HepG2 (cell line): ENCODE results near the gene TEAD4. TPM values are rescaled to one million over a fixed set of nuclear protein-coding genes. Genes with fewer than 3 reads are reported as not detected.

Experiments
- ARID5B ChIP-seq: IDR thresholded peaks from 2 replicates; pipeline ENCODE4 v1.4.0; 2020; ENCODE audit warnings: mild to moderate bottlenecking, missing genetic modification reagents
- CREM ChIP-seq, 2 experiments: sonication (generic) in 1 of 2; formaldehyde crosslinking in 1 of 2; IDR thresholded peaks; 2 replicates each; pipeline versions ENCODE4 v1.4.0 to v1.6.1; 2016 to 2020; ENCODE audit warnings: antibody characterized with exemption in 1 of 2, mild to moderate bottlenecking in 1 of 2, missing genetic modification reagents in 1 of 2
- IRX3 ChIP-seq: sonication (generic); formaldehyde crosslinking; IDR thresholded peaks from 2 replicates; pipeline ENCODE4 v1.8.1; 2023; ENCODE audit warnings: mild to moderate bottlenecking, low read depth, missing genetic modification reagents, borderline replicate concordance
- MTA1 ChIP-seq: sonication (generic); formaldehyde crosslinking; IDR thresholded peaks from 2 replicates; pipeline ENCODE4 v1.4.0; 2020; ENCODE audit warnings: missing genetic modification reagents, mild to moderate bottlenecking, borderline replicate concordance
- PBX2 ChIP-seq: IDR thresholded peaks from 2 replicates; pipeline ENCODE4 v1.6.1; 2016; ENCODE audit warnings: control low read depth
- TSC22D2 ChIP-seq: sonication (generic); formaldehyde crosslinking; IDR thresholded peaks from 2 replicates; pipeline ENCODE4 v1.5.1; 2020; ENCODE audit warnings: missing genetic modification reagents, mild to moderate bottlenecking, borderline replicate concordance
- ZBTB2 ChIP-seq: sonication (generic); formaldehyde crosslinking; IDR thresholded peaks from 2 replicates; pipeline ENCODE4 v1.8.0; 2022; ENCODE audit warnings: low read depth, missing genetic modification reagents
- ZFY ChIP-seq: sonication (generic); formaldehyde crosslinking; IDR thresholded peaks from 2 replicates; pipeline ENCODE4 v1.4.0; 2020; ENCODE audit warnings: missing genetic modification reagents
- ZNF564 ChIP-seq: sonication (generic); formaldehyde crosslinking; IDR thresholded peaks from 2 replicates; pipeline ENCODE4 v1.8.1; 2023; ENCODE audit warnings: mild to moderate bottlenecking, missing genetic modification reagents
- polyA plus RNA-seq, 8 experiments: library from polyadenylated mRNA; depleted of rRNA in 3 of 8; stranded (reverse) in 7 of 8; unstranded in 1 of 8; fragments of >200 nt; fragmentation: Illumina TruSeq in 4 of 8; extraction: Trizol in 4 of 8; gene quantifications; 2 replicates each; pipeline versions ENCODE4 v1.2.1 to v1.2.3, GENCODE V29; 2011 to 2016; ENCODE audit warnings: low read depth in 4 of 8, missing spikeins in 1 of 8, mixed read lengths in 1 of 8; ENCODE audit not compliant: insufficient read depth in 1 of 8
- total RNA-seq, 5 experiments: library from RNA; depleted of rRNA; stranded (reverse); fragments of >200 nt; fragmentation: Illumina TruSeq; extraction: Trizol; gene quantifications; 2 replicates each; pipeline ENCODE4 v1.2.3, GENCODE V29; 2016; ENCODE audit warnings: low read depth in 1 of 5
- TF ChIP-seq, protein P1 (sequence below), 2 experiments: IDR thresholded peaks; 2 replicates each; pipeline ENCODE4 v1.6.1; 2011 to 2012; ENCODE audit warnings: low read length in 2 of 2, borderline replicate concordance in 1 of 2, low read depth in 1 of 2, mild to moderate bottlenecking in 1 of 2, moderate library complexity in 1 of 2
- TF ChIP-seq, protein P2 (sequence below): conservative IDR thresholded peaks from 2 replicates; pipeline ENCODE4 v1.6.1; 2018; ENCODE audit warnings: missing genetic modification reagents
- TF ChIP-seq, protein P3 (sequence below): sonication (generic); formaldehyde crosslinking; IDR thresholded peaks from 2 replicates; pipeline ENCODE4 v1.8.0; 2022; ENCODE audit warnings: missing genetic modification reagents, mild to moderate bottlenecking, inconsistent platforms, borderline replicate concordance

Gene TEAD4
- total and polyA plus RNA-seq, 2 of the 13 experiments (the other 11 are each of a cell fraction or from before 2014, with no cell fraction given): 45.0 to 69.4 TPM

GRCh38 chr12:2958432-2959191 is 585 bp upstream of the TEAD4 start (continued):
- TF ChIP-seq, protein P1, sequence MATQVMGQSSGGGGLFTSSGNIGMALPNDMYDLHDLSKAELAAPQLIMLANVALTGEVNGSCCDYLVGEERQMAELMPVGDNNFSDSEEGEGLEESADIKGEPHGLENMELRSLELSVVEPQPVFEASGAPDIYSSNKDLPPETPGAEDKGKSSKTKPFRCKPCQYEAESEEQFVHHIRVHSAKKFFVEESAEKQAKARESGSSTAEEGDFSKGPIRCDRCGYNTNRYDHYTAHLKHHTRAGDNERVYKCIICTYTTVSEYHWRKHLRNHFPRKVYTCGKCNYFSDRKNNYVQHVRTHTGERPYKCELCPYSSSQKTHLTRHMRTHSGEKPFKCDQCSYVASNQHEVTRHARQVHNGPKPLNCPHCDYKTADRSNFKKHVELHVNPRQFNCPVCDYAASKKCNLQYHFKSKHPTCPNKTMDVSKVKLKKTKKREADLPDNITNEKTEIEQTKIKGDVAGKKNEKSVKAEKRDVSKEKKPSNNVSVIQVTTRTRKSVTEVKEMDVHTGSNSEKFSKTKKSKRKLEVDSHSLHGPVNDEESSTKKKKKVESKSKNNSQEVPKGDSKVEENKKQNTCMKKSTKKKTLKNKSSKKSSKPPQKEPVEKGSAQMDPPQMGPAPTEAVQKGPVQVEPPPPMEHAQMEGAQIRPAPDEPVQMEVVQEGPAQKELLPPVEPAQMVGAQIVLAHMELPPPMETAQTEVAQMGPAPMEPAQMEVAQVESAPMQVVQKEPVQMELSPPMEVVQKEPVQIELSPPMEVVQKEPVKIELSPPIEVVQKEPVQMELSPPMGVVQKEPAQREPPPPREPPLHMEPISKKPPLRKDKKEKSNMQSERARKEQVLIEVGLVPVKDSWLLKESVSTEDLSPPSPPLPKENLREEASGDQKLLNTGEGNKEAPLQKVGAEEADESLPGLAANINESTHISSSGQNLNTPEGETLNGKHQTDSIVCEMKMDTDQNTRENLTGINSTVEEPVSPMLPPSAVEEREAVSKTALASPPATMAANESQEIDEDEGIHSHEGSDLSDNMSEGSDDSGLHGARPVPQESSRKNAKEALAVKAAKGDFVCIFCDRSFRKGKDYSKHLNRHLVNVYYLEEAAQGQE (IDR thresholded peaks at IDR 0.05; ENCODE audit: borderline replicate concordance in 1 of 2, low read depth in 1 of 2, low read length in 2 of 2): peak in 1 of 2 experiments; percentile 43; a peak in 1 of 4 replicates
- TF ChIP-seq, protein P2, sequence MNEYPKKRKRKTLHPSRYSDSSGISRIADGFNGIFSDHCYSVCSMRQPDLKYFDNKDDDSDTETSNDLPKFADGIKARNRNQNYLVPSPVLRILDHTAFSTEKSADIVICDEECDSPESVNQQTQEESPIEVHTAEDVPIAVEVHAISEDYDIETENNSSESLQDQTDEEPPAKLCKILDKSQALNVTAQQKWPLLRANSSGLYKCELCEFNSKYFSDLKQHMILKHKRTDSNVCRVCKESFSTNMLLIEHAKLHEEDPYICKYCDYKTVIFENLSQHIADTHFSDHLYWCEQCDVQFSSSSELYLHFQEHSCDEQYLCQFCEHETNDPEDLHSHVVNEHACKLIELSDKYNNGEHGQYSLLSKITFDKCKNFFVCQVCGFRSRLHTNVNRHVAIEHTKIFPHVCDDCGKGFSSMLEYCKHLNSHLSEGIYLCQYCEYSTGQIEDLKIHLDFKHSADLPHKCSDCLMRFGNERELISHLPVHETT (CRISPR knock-in tag): 0 out of 2 replicates have a peak, but pooled peaks have one; percentile 37
- TF ChIP-seq MTA1 (CRISPR knock-in tag) (no peak), CREM (IDR thresholded peaks at IDR 0.05) (peak; percentile 23; the same call in 1 of the 2 replicates), CREM (CRISPR knock-in tag; IDR thresholded peaks at IDR 0.05) (no peak), ARID5B (CRISPR knock-in tag) (no peak), ZNF564 (CRISPR knock-in tag) (0 out of 2 replicates have a peak, but pooled peaks have one; percentile 30), TSC22D2 (no peak; the same call in 1 of the 2 replicates), ZBTB2 (CRISPR knock-in tag) (no peak; the same call in 1 of the 2 replicates), PBX2 (CRISPR knock-in tag) (no peak), IRX3 (no peak), ZFY (CRISPR knock-in tag) (peak; percentile 46)
- TF ChIP-seq, protein P3, sequence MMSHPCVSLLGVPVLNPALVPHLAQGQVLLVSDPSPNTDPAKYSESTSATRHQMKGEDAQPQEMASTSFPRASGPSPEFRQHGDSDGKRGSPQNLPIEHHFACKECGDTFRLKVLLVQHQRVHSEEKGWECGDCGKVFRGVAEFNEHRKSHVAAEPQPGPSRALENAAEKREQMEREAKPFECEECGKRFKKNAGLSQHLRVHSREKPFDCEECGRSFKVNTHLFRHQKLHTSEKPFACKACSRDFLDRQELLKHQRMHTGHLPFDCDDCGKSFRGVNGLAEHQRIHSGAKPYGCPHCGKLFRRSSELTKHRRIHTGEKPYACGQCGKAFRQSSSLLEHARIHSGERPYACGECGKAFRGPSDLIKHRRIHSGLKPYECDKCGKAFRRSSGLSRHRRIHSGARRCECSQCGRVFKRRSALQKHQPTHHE (CRISPR knock-in tag): no peak
